EL (cell line): ENCODE data around the gene DHX15.
"Not testable (repeated sequence)": the region's sequence is repeated elsewhere in the genome, so short reads cannot be mapped to it uniquely, and the experiment has no call there.

Source experiments
- DNase-seq: peaks from one replicate; pipeline ENCODE4 v3.0.0-alpha.2; 2016

Gene DHX15

DNA sequence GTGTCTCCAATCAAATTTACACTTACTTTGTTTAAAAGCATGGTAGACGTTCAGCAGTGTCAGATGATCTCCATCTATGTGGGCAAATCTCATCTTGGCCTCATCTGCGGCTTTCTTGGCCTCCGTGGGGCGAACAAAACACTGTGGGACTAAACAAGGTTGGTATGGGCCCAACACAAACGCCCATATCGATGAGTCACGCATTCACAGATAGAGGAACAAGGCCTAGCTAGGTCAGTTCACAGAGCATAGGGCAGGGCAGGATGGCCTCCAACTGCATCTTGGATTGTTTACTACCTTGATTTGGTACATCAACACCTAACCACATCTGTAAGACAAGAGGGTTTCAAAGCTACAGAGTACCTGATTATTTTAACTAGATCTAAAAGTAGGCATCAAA is 47.3 kb downstream of the DHX15 start:
- no peak for DNase-seq

DNA sequence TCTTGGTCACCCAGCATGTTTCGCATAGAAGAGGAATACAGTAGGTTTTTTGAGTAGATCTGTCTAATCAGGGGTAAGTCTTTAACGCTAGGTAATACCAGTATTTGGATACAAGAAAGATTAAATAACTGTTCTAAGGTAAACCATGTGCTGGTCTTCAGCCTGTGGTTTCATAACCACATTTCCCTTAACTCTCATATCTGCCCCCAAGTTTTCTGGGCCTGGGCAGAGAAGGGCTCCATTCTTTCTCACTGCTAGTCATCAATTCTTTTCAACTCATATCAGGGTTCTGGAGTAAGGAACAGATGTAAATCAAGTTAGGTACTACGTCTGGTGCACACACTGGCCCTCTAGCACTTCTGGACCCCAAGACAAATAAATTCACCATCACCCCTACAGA is 49.0 kb downstream of the DHX15 start:
- DNase-seq: no peak

DNA sequence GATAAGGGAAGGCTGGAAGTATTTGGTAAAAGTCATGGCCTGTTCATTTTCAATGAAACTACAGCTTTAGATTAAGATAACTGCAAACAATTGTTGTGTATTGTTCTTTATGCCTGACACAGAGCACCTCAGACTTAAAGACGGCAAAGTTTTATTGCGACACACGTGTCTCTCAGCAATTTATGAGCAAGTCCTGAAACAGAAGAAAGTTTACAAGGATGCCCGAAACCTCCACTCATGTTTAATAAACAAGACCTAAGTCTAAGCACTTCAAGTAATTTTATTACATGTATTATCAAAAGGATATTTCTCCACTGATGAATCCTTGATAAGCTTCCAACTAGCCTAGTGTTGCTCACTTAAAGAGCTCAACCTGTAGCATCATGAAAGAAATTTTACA is 51.0 kb downstream of the DHX15 start:
- DNase-seq: no peak

DNA sequence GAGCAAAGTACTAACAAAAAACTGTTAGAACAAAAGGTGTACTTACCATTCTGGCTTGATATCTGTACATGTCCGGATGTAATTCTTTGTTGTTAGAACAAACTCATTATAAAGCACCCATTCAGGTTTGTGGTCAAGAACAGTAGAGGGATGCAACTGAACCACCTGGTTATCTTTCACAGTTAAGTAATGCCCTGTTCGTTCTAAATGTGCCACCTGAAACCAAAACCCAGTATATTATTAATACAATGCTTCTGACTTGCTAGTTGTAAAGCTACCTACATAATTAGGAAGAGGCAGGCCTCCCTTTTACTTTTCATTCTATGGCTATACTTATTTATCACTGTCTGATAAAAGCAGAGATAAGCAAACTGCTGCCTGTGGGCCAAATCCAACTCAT is 54.8 kb downstream of the DHX15 start:
- DNase-seq: no peak

DNA sequence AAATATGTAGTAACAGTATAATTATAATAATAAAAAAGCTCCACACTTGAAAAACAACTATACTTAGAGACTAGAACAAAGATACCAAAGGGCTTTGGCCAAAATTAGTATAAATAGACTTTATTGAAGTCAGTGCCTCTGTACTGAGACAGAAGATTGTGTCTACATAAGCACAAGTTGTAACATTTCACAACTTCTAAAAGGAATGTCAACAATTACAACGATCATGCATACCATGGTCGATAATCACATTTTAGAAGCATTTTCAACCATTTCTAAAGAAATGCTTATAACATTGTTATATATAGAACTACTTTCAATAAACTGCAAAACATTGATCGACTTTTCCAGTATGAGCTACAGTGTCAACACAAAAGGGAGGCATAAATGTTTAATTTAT is 57.0 kb downstream of the DHX15 start:
- DNase-seq: no peak

DNA sequence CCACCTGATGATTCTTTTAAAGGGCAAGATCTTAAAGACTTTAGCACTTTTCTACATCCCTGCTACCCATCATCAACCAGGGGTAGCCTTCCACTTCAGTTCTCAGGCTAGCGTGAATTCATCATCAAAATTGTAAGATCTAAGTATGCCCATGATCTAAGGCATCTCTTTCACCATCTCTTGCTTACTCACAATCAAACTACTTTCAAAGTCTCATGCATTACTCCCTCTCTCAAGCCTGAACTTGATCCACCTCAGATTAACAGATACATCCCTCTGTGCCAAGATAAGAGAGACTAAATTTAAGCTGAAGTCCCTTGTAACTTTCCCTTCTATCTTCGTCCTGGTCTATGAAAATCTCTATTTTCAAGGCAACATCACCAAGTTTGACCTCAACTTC is 62.8 kb downstream of the DHX15 start:
- DNase-seq: no peak

DNA sequence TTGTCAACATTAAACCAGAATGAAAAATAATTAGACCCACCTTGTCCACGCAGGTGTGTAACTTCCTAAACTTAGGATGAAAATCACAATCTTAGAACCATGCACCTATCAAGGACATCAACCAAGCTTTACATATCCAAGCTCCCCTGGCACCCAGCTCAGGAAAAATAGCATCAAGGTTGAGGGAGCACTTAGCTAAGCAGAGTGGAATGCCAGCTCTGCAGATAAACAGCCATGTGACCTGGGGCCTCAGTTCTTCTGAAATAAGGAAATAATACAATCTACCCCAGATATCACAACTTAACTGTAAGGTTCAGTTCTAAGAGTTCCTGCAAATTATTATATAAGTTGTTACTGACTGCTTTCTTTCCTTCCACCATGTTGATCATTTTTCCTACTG is 64.7 kb downstream of the DHX15 start:
- peak; percentile 46 for DNase-seq

DNA sequence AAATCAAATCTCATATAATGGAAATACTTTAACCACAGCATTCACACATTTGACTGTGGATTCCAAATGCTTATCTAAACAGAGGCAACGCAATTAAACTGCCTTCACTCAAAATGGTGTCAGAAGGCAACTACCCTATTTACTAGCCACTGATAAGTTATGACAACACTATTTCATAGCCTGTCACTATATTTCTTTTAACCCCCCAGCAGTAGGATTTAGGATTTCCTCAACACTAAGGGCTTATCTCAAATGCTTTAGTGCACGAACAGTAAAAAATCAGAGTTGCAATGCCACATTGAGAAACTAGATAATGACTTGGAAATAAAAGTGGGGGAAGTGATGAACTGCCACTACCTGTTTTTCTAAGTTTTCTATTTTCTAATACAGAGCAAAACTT is 66.7 kb downstream of the DHX15 start:
- no peak for DNase-seq

DNA sequence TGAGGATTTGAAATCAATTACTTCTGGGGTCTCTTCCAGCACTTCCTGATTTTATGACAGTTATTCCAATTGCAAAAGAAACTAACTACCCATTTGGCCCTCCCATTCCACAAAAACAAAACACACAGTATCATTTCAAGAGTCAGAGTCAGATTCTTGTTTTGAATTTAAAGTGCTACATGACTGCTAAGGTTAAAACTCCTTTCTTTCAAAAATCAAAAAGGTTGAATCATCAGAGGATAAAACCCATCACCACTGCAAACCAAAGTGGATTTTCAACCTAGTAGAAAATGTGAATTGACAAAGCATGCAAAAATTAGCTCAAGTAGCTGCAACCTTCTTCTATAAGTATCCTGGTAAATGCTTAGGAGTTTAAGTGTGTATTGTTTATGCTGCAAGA is 67.4 kb downstream of the DHX15 start:
- DNase-seq: no peak

DNA sequence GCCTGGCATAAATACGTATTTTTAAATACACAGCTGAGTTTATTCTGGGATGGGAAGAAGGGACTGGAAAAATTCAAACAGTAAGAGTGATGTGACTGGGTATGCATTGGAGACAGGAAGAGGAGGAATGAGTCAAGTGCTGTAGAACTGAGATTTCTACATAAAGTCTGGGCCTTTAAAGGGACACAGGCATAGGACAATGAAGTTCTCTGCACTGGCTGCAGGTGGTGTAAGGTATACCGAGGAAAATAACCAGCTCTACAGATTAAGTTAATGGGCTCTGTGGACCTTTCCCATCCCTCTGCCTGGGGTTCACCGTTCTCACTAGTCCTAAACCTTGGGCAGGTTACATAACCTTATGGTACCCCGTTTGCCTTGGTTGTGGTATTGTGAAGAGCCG is 68.7 kb downstream of the DHX15 start:
- no peak for DNase-seq

DNA sequence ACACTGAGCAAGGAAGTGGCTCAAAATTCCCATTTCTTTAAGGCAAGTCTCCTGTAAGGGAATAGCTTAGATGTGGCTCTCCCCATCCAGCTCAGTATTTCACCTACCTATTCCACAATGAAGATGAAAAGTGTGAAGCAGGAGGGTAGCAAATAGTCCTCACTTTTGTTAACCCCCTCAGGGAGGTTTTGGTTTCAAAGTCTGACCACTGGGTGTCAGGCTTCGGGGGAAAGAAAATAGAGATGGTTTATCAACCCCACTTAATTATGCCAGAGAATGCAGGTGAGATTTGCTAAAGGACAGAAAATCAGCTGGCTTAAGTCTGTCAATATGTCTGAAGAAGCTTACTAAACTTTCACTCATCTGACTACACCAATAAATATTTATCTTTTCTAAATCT is 69.5 kb downstream of the DHX15 start:
- DNase-seq: no peak

DNA sequence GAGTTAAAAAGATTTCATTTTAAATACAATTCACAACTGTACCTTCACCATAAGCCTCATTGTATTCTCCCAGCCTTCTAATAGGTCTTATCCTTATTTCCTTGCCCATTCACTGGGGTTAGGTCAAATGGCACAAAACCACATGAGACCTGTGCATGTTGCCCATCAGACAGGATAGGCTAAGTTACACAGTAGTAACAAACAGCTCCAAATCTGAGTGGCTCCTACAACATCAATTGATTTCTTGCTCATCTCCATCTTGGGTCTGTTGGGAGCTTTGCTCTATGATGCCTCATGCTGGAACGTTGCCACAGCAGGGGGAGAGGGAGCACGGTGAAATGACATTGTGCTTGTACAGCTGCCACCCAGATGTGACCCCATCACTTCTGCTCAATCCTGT is 70.6 kb downstream of the DHX15 start:
- DNase-seq: no peak

DNA sequence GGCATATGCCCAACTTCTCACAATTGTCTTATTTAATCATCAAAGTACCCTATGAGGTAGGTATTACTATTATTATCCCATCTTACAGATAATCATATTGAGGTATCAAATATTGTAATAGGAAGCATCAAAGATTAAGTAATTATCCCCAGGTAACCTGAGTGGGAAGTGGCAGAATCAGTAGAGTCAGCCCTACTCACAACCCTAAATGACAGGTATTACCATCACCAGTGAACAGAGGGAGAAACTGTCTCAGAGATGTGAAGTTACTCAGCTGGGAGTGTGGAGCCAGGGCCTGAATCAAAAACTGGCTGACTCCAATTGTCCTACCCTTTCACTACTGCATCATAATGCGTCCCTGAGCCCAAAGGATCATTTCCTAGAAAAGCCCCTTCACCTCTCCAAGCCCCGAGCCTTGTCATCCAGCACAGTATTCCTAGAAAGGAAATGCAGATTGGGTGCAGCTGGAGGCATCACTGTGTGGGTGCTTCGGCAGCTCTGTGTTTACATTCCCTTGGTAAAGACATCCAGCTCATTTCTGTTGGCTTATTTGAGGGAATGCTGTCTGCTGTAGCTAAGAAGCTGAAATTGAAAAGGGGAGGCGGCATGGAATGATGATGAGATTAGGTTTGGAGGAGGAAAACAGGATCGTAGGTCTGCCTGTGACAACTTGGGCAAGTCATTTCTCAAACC is 72.8 kb downstream of the DHX15 start:
- DNase-seq: no peak

DNA sequence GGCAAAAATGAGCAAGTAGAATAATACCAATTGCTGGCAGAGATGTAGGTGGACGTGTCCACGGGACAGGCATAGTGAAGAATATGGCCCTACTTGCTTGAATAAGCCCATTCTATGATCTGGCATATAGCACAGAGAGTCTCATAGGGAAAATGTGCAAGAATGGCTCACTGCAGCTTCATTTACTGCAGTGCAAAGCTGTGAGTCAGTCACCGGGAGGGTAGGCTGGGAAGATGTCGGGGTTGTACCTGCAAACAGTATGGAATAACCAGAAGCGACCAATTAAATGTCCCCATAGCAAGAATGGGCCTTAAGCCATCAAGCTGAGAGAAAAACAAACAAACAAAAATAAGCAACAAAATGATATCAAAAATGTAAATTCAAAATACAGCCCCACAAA is 74.3 kb downstream of the DHX15 start:
- DNase-seq: no peak

DNA sequence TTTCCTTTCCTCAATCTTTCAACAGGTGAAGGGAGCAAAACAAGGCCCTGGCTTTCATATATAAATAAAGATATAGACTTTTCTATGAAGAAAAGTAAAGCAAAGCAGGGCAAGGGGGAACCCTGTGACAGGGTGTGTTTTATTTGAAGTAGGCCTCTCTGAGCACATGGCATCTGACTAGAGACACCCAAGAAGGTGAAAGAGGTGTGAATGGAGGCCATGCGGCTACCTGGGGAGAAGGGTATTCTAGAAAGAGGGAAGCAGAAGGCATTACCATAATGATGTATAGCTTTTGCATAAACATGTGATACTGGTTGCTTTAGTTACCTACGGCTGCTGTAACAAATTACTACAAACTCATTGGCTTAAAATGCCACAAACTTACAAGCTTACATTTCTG is 75.8 kb downstream of the DHX15 start:
- no peak for DNase-seq

DNA sequence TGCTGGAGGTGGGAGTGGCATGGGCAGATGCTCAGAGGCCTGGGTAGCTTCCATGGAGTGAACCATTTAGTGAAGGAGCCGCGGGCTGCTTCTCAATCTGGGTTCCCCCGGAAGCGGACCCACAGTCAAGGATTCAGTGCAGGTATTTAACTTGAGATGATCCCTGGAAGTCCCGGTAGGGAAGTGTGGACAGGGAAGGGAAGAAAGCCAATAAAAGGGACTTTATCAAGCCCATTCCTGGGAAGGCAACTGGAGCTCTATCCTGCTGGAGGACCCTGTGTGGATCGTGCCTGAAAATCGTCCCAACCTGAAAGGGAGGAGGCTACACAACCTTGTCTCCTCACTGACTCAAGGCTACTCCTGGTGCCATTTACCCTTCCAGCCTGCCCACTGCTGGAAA is 76.9 kb downstream of the DHX15 start:
- DNase-seq: no peak

DNA sequence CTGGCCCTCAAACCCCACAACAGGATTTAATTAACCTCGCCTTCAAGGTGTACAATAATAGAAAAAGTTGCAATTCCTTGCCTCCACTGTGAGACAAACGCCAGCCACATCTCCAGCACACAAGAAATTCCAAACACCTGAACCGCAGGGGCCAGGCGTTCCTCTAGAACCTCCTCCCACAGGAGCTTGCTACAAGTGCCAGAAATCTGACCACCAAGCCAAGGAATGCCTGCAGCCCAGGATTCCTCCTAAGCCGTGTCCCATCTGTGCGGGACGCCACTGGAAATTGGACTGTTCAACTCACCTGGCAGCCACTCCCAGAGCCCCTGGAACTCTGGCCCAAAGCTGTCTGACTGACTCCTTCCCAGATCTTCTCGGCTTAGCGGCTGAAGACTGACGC is 81.3 kb downstream of the DHX15 start:
- DNase-seq: not testable (repeated sequence)

DNA sequence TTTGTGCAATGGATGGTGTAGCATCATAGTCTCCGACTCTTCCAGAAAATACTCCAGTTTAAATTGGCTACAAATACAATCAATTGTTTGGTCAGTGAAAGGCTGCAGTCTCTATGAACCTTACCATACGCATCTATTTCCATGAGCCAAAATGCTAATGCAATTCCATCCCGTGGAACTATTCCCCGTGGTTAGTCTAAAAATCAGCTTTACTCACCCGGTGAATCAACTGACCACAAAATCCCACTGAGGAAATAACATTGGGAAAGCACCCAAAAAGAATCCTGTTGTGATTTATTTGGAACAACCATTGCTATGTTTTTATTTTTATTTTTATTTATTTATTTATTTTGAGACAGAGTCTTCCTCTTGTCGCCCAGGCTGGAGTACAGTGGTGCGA is 87.1 kb downstream of the DHX15 start:
- DNase-seq: no peak

DNA sequence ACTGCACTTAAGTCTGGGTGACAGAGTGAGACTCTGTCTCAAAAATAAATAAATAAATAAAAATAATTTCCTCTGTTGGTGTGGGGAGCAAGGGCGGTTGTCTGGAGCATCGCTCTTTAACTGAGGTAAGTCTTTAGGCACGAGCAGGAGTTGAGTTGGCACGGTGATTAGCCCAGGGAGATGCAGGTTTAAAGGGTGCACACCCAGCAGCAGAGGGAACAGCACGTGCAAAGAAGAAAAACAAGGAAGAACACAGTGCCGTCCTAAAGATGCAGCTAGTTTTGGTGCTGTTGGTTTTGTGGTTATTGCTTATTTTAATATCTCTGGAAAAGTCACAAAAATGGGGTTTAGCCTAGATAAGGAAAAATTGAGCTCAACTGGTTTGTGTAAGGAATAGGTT is 87.8 kb downstream of the DHX15 start:
- DNase-seq: no peak

DNA sequence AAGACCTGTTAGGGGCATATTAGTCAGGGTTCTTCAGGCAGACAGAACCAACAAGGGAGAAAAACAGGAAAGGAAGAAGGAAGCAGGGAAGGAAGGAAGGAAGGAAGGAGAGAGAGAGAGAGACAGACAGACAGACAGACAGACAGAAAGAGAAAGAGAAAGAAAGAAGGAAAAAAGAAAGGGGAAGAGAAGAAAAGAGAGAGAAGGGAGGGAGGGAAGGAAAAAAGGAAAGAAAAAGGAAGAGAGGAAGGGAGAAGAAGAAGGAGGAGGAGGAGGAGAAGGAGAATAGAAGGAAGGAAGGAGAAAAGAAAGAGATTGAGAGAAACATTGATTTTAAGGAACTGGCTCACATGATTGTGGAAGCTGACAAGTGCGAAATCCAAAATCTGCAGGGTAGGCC is 89.0 kb downstream of the DHX15 start:
- no peak for DNase-seq

DNA sequence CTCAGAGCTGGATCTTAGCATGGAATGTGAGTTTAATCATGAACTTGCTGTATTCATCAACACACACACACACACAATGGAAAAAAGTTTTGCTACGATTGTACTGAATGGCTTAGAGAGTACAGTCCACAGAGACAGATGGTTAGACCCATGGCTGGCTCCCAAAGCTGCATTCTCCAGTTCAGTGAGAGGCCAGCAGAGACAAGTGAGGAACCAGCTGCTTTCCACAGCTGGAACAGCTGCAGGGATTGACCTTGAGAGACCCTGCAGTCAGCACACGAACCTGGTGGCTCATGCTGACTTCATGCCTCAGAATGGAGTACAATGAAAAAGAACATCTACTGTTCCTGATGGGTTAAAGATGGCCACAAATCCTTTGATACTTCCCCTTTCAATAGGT is 94.5 kb downstream of the DHX15 start:
- no peak for DNase-seq

DNA sequence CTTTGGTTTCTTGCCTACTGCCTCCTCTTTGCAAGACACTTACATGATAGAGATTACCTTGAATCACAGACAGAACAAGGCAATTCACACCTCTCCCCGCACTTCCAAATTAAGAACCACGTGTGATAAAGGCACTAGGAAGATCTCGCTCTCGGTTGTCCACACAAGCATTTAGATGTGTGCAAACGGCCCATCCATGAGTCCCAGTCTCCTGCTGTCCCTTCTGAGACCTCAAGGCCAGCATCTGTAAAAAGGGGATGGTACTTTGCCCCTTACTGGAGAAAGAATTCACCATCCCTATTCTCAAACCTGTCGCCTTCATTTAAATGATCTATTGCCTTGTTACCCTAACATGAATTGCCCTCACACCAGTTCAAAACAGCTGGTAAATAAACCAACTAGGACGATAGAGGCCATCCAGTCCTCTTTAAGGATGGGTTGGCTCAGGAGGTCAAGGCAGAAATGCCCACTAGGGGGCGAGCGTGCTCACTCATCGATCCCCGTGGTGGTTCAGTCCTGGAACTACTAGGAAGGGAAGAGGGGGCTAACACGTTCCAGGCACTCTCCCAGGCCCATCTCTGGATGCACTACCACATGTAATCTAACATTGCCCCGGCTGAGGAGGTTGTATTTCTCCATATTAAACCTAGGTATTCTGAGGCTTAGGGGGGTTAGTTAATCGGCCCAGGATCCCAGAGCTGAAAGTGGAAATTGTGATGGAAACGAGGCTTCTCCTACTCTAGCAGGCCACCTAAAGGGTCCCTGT is 95.8 kb downstream of the DHX15 start:
- peak; percentile 61 for DNase-seq

DNA sequence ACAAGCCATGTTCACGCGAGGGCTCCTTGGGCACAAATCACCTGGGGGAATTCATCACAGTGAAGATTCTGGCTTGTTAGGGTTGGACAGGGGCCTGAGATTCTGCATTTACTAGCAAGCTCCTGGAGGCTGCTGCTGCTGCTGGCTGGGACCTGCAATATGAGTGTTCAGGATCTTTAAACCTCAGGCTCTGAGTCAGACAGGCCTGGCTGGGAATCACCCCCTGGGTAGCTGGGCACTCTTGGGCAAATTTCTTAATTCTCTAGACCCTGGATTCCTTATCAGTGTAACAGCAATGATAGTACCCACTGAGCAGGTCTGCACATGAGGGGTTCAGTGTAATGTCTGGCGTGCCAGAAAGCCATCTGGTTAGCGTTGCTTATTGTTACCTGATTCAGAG is 101.5 kb downstream of the DHX15 start:
- DNase-seq: peak; percentile 7

DNA sequence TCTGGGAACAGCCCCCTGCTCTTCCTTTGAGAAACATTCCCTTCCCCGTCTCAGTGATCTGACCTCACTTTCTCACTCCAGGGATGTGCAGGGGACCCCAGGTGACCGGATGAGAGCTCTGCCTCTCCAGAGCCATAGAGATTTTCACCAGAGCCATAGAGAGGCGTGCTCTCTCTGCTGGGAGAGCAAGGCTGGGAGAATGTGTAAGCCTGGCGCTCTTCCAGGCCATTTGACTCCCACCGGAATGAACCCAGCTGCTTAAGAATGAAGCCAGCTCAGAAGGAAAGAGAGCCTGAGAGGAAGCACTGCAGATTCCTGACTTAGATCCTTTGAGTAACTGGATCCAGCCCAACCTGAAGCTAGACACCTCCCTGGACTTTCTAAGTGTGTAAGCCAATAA is 106.4 kb downstream of the DHX15 start:
- DNase-seq: peak; percentile 62
